Myocyte (in vitro differentiated cells): ENCODE results near the gene RPL9. TPM values are rescaled to one million over a fixed set of nuclear protein-coding genes. Genes with fewer than 3 reads are reported as not detected.
"Not testable (repeated sequence)": the region's sequence is repeated elsewhere in the genome, so short reads cannot be mapped to it uniquely, and the experiment has no call there.

Source experiments
- DNase-seq: peaks from one replicate; pipeline ENCODE4 v3.0.0-alpha.2; 2012; ENCODE audit warnings: low read depth
- microRNA-seq: library from miRNA; unstranded; fragments of <30 nt; microRNA quantifications from one replicate; pipeline ENCODE4, GENCODE V29; 2016
- total RNA-seq: library from RNA; depleted of rRNA; stranded (reverse); fragments of >200 nt; gene quantifications from 2 replicates; pipeline ENCODE4 v1.2.3, GENCODE V29; 2014

RPL9 gene
- total RNA-seq, 1 donor from 2014 or later, result 4,018 TPM

DNA sequence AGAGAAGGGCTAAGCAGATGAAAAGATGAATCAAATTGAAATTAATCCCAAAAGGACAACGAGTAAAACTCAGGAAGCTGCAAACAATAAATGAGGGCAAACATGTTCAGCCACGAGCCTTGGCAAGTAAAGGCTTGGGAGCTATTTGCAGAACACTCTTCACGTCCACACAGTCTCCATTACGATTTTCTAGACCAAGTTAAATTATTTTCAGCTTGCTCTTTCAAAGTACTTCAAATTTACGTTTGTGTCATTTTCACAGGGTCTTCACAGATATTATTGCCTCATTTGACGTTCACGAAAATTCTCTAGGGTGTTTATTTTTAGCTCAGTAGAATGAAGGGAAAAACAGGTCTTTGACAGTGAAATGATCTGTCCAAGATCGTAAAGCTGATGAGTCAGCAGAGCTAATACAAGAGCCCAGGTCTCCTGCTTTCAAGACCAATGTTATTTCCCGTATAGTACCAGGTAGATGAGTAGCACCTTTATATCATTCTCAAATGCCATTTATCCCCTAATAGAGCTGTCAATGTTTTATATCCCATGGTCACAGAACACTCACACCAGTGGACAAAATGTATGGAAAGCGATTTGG is 31.1 kb downstream of the RPL9 start:
- DNase-seq, result no peak

DNA sequence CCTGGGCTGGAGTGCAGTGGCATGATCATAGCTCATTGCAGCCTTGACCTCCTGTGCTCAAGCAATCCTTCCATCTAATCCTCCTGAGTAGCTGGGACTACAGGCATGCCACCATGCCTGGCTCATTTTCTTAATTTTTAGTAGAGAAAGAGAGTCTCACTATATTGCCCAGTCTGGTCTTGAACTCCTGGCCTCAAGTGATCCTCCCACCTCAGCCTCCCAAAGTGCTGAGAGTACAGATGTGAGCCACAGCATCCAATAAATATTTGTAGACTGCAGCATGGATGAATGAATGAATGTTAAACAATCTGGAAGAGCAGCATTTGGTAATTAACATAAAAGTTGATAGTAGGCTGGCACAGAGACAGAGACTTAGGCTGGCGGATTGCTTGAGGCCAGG is 32.0 kb downstream of the RPL9 start:
- DNase-seq, result no peak

DNA sequence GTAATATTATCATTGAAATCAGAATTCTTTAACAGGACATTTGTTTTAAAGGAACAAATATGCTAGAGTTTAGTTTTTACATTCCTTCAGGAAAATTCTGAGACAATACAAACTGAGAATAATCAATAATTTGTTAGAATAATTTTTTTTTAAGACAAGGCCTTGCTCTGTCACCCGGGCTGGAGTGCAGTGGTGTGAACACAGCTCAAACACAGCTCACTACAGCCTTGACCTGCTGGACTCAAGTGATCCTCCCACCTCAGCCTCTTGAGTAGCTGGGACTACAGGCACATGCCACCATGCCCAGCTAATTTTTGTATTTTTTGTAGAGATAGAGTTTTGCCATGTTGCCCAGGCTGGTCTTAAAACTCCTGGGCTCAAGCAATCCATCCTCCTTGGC is 33.4 kb downstream of the RPL9 start:
- not testable (repeated sequence) for DNase-seq

DNA sequence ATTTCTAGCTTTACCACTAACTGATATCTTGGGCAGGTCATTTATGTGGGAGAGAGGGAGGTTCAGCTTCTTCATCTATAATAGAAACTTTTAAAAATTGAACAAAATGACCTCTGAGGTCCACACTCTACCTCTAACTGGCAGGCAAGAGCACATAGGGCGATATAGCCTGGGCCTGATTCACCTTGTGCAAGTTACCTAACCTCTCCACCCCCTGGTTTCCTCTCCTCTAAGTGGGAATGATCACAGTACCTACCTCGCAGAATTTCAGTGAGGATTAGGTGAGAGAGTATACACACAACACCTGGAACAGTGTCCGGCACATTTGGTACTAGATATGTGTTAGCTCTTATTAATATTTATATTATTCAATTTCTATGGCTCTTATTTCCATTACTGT is 36.5 kb downstream of the RPL9 start:
- DNase-seq, result no peak

GRCh38 chr4:39415678-39416283 is 42.9 kb downstream of the RPL9 start:
- DNase-seq, result no peak

GRCh38 chr4:39411561-39411960 is 47.2 kb downstream of the RPL9 start:
- DNase-seq, result not testable (repeated sequence)

DNA sequence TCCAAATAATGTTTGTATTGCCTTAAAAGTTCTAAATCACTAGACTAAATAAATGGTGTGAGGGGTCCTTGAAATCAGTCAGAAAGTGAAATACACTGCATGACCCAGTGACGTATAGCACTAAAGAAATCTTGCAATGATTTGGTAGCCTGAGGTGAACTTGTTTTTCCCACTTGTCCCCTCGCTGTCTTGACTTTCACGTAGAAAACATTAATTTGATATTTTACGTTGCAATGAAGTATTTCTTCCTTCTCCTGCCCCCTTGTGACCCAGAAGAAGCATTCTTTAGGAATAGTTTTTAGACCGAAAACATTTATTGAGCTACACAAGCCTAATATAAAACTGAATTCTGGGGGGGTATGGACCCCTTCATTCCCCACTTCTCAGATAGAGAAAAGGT is 48.3 kb downstream of the RPL9 start:
- peak; percentile 9 for DNase-seq

GRCh38 chr4:39407584-39407885 is 51.2 kb downstream of the RPL9 start:
- no peak for DNase-seq

GRCh38 chr4:39406763-39407583 is 51.7 kb downstream of the RPL9 start, which contains the start of gene KLB:
TSS of gene KLB (plus strand) at chr4:39406930. CDS start at chr4:39406950, 20 bp downstream.
- DNase-seq, result no peak

Small RNAs within 50 kb of the gene (microRNA-seq; reads per million reads assigned to microRNA genes)
- gene MIR5591, result not detected

Other genes starting within 250 kb of the RPL9 start
- 36.4 and 51.4 TPM in 2 replicates for gene RFC1, start 92.6 kb downstream of the RPL9 start, total RNA-seq
- not detected in 2 replicates for gene KLB, start 52.0 kb downstream of the RPL9 start, total RNA-seq
- gene LIAS, start 134 bp upstream of the RPL9 start, total RNA-seq, result 14.5 and 16.6 TPM in 2 replicates
- 48.0 and 58.2 TPM in 2 replicates for gene UGDH, start 68.5 kb upstream of the RPL9 start, total RNA-seq
- gene SMIM14, start 179.9 kb upstream of the RPL9 start, total RNA-seq, result 16.1 and 25.4 TPM in 2 replicates
- 18.4 and 24.5 TPM in 2 replicates for gene UBE2K, start 239.2 kb upstream of the RPL9 start, total RNA-seq